ENCODE results near the gene ASXL1.

ASXL1 gene

DNA sequence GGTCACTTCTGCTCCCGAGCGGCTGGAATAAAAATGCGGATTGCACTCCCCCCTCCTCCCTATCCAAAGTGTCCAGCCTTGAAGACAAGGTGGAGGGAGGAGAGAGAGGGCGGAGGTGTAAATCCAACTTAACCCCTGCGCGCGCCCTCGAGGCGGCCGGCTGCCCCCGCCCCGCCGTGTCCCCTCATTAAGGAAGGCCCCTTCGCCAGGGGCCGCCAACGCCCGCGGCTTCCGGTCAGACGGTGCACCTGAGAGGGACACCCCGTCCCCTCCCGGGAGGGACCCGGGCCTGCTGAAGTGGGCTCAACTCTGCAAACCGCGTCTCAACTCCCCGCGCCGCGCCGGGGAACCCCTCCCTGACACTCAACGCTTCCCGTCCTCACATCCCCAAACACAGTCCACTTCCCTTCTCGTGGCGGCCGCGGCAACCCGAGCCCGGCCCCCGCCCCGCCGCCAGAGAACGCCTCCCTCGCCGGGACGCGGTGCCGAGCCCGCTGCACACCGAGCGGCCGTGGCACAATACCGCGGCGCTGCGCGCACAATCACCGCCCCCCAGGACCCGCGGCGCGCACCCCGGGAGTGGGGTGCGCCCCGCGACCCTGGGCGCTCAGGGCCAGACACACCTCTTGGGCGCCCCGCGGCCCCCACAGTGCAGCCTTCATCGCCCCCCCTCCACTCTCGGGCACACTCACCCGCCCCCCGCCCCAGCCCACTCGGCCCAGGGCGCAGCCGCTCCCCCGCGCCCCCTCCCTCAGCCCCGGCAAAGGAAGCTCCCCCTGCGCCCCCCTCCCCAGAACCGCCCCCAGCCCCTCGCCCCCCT lies 124.5 kb downstream of the ASXL1 start:
- peak; percentile 44 for DNase-seq

- DNase-seq, result peak; percentile 77
Observed at GRCh38 chr20:32483351-32484224, 125.5 kb downstream of the ASXL1 start.

- no peak for DNase-seq
Observed at GRCh38 chr20:32484225-32484957, 126.3 kb downstream of the ASXL1 start.

- peak; percentile 89 for DNase-seq
Observed at GRCh38 chr20:32484958-32485769, 127.0 kb downstream of the ASXL1 start.

GRCh38 chr20:32485770-32486478 lies 127.8 kb downstream of the ASXL1 start:
- DNase-seq, result no peak

GRCh38 chr20:32487381-32487780 lies 129.2 kb downstream of the ASXL1 start:
- no peak for DNase-seq

GRCh38 chr20:32488066-32488838 lies 130.1 kb downstream of the ASXL1 start:
- no peak for DNase-seq

Data from CD4-positive, alpha-beta T cell treated with Interleukin-17A for 1 hour (primary cell).